Measurements from ENCODE around the gene VWA7. TPM values are rescaled to one million over a fixed set of nuclear protein-coding genes. Genes with fewer than 3 reads are reported as not detected.
"Not testable (repeated sequence)": the region's sequence is repeated elsewhere in the genome, so short reads cannot be mapped to it uniquely, and the experiment has no call there.

Gene VWA7
- total RNA-seq, 1 donor from 2014 or later: 0.62 TPM

- no peaks in the 10 kb centered on the region for H3K36me3 Mint-ChIP-seq (ENCODE audit: low read depth)
- peaks cover 30% of the 10 kb centered on the region for H3K4me1 Mint-ChIP-seq (ENCODE audit: low read depth)
- no peaks in the 10 kb centered on the region for H3K27me3 Mint-ChIP-seq (ENCODE audit: low read depth)
- H3K27ac Mint-ChIP-seq (ENCODE audit: unreplicated experiment): peak overlapping the region; percentile 99
- no peak for DNase-seq (ENCODE audit: low spot score)
- TF ChIP-seq, protein P1, sequence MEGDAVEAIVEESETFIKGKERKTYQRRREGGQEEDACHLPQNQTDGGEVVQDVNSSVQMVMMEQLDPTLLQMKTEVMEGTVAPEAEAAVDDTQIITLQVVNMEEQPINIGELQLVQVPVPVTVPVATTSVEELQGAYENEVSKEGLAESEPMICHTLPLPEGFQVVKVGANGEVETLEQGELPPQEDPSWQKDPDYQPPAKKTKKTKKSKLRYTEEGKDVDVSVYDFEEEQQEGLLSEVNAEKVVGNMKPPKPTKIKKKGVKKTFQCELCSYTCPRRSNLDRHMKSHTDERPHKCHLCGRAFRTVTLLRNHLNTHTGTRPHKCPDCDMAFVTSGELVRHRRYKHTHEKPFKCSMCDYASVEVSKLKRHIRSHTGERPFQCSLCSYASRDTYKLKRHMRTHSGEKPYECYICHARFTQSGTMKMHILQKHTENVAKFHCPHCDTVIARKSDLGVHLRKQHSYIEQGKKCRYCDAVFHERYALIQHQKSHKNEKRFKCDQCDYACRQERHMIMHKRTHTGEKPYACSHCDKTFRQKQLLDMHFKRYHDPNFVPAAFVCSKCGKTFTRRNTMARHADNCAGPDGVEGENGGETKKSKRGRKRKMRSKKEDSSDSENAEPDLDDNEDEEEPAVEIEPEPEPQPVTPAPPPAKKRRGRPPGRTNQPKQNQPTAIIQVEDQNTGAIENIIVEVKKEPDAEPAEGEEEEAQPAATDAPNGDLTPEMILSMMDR (IDR thresholded peaks at IDR 0.05): no peak
- H3K4me3 Mint-ChIP-seq (ENCODE audit: unreplicated experiment): peak overlapping the region; percentile 91
- H3K9me3 Mint-ChIP-seq (ENCODE audit: low read depth): no peaks in the 10 kb centered on the region
Observed at GRCh38 chr6:31814677-31815024, 37.5 kb upstream of the VWA7 start.

GRCh38 chr6:31813465-31813849, 36.3 kb upstream of the VWA7 start:
- H3K4me1 Mint-ChIP-seq (ENCODE audit: low read depth): peaks cover 25% of the 10 kb centered on the region
- TF ChIP-seq, protein P1 (IDR thresholded peaks at IDR 0.05): no peak
- H3K36me3 Mint-ChIP-seq (ENCODE audit: low read depth): no peaks in the 10 kb centered on the region
- H3K9me3 Mint-ChIP-seq (ENCODE audit: low read depth): no peaks in the 10 kb centered on the region
- peak overlapping the region; percentile 49 for H3K27ac Mint-ChIP-seq (ENCODE audit: unreplicated experiment)
- no peaks in the 10 kb centered on the region for H3K27me3 Mint-ChIP-seq (ENCODE audit: low read depth)
- H3K4me3 Mint-ChIP-seq (ENCODE audit: unreplicated experiment): no peak overlapping the region
- DNase-seq (ENCODE audit: low spot score): no peak

- H3K36me3 Mint-ChIP-seq (ENCODE audit: low read depth): no peaks in the 10 kb centered on the region
- H3K4me1 Mint-ChIP-seq (ENCODE audit: low read depth): peaks cover 16% of the 10 kb centered on the region
- no peaks in the 10 kb centered on the region for H3K9me3 Mint-ChIP-seq (ENCODE audit: low read depth)
Observed at GRCh38 chr6:31811645-31812044, 34.5 kb upstream of the VWA7 start.

DNA sequence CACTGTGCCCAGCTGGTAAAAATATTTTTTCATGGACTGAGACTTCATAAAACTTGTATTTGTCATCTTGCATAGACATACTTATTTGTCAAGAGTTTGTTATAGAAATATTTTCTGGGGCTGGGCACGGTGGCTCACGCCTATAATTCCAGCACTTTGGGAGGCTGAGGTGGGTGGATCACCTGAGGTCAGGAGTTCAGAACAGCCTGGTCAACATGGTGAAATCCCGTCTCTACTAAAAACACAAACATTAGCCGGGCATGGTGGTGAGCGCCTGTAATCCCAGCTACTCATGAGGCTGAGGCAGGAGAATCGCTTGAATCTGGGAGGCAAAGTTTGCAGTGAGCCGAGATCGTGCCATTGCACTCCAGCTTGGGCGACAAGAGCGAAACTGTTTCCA, 31.5 kb upstream of the VWA7 start:
- not testable (repeated sequence) for H3K36me3 Mint-ChIP-seq (ENCODE audit: low read depth); H3K27me3 Mint-ChIP-seq (ENCODE audit: low read depth); DNase-seq (ENCODE audit: low spot score); H3K27ac Mint-ChIP-seq (ENCODE audit: unreplicated experiment); H3K4me3 Mint-ChIP-seq (ENCODE audit: unreplicated experiment); H3K9me3 Mint-ChIP-seq (ENCODE audit: low read depth)
- H3K4me1 Mint-ChIP-seq (ENCODE audit: low read depth): peaks cover 16% of the 10 kb centered on the region

More at GRCh38 chr6:31811645-31812044, 34.5 kb upstream of the VWA7 start:
- TF ChIP-seq, protein P1 (IDR thresholded peaks at IDR 0.05): no peak
- no peak for DNase-seq (ENCODE audit: low spot score)
- no peak overlapping the region for H3K27ac Mint-ChIP-seq (ENCODE audit: unreplicated experiment)
- no peak overlapping the region for H3K4me3 Mint-ChIP-seq (ENCODE audit: unreplicated experiment)
- no peaks in the 10 kb centered on the region for H3K27me3 Mint-ChIP-seq (ENCODE audit: low read depth)

GRCh38 chr6:31806470-31807272, 29.5 kb upstream of the VWA7 start, which contains the start of gene LSM2:
LSM2 (minus strand) TSS chr6:31806966; CDS start chr6:31806757, 209 bp downstream.
- Mint-ChIP-seq H3K9me3 (ENCODE audit: low read depth) (no peaks in the 10 kb centered on the region), H3K4me3 (ENCODE audit: unreplicated experiment) (peak within 1 kb of the TSS; percentile 91), H3K36me3 (ENCODE audit: low read depth) (no peaks in the 10 kb centered on the region), H3K4me1 (ENCODE audit: low read depth) (peaks cover 15% of the 10 kb centered on the region), H3K27me3 (ENCODE audit: low read depth) (no peaks in the 10 kb centered on the region), H3K27ac (ENCODE audit: unreplicated experiment) (peak within 1 kb of the TSS; percentile 95)
- TF ChIP-seq, protein P1 (IDR thresholded peaks at IDR 0.05): peak; percentile 71
- peak; percentile 99 for DNase-seq (ENCODE audit: low spot score)

Data from chondrocyte (in vitro differentiated cells).